Tibial nerve (tissue), 4 donors: ENCODE data around the gene NT5C1A. TPM values are rescaled to one million over a fixed set of nuclear protein-coding genes. Genes with fewer than 3 reads are reported as not detected.

Source experiments
- DNase-seq, 2 donors: peaks; one replicate each; pipeline ENCODE4 v3.0.0-alpha.2; 2019; ENCODE audit warnings: low spot score in 2 of 2
- H3K27ac ChIP-seq, 4 donors: fragments of 200-600 bp; sonication (generic) in 3 of 4; one replicate each; pipeline ENCODE4 v1.5.1; 2017 to 2019; ENCODE audit warnings: mild to moderate bottlenecking in 1 of 4
- H3K27me3 ChIP-seq, 2 donors: fragments of 200-600 bp; sonication (generic) in 1 of 2; one replicate each; pipeline versions ENCODE4 v1.5.1 to v1.6.0; 2017 to 2019
- H3K36me3 ChIP-seq, 3 donors: fragments of 200-600 bp; sonication (generic); one replicate each; pipeline ENCODE4 v1.5.1; 2018 to 2019
- H3K4me1 ChIP-seq, 4 donors: fragments of 200-600 bp; sonication (generic) in 3 of 4; one replicate each; pipeline ENCODE4 v1.5.1; 2017 to 2019
- H3K4me3 ChIP-seq, 4 donors: fragments of 200-600 bp; sonication (generic) in 3 of 4; one replicate each; pipeline ENCODE4 v1.5.1; 2017 to 2019; ENCODE audit warnings: mild to moderate bottlenecking in 1 of 4, moderate library complexity in 1 of 4
- H3K9me3 ChIP-seq, 4 donors: fragments of 200-600 bp; sonication (generic) in 3 of 4; one replicate each; pipeline ENCODE4 v1.5.1; 2017 to 2019
- CTCF ChIP-seq, 5 experiments: fragments of 200-600 bp in 3 of 5; fragments of 450-650 bp in 2 of 5; sonication (generic) in 3 of 5; IDR thresholded peaks; one replicate each; pipeline ENCODE4 v1.5.1; 2016 to 2019; ENCODE audit warnings: antibody characterized with exemption in 5 of 5, mild to moderate bottlenecking in 3 of 5, moderate library complexity in 2 of 5
- EP300 ChIP-seq, 2 donors: sonication (generic); formaldehyde crosslinking; IDR thresholded peaks; one replicate each; pipeline ENCODE4 v1.6.1; 2017; ENCODE audit warnings: antibody characterized with exemption in 2 of 2, mild to moderate bottlenecking in 1 of 2
- POLR2A ChIP-seq, 2 donors: fragments of 450-650 bp; IDR thresholded peaks; one replicate each; pipeline ENCODE4 v1.6.1; 2017; ENCODE audit warnings: antibody characterized with exemption in 2 of 2, mild to moderate bottlenecking in 2 of 2, moderate library complexity in 2 of 2
- WGBS, 2 donors: methylation state at CpG; one replicate each; pipeline ENCODE4 v1.1.5; 2018; 5-methylcytosine and 5-hydroxymethylcytosine counted together
- total RNA-seq, 4 donors: library from RNA; depleted of rRNA; stranded (reverse); fragments of >200 nt; gene quantifications; one replicate each; pipeline ENCODE4 v1.1.0, GENCODE V29; 2016

The NT5C1A gene
- total RNA-seq, 4 donors from 2014 or later, result 2.2 TPM; not detected in 3

DNA sequence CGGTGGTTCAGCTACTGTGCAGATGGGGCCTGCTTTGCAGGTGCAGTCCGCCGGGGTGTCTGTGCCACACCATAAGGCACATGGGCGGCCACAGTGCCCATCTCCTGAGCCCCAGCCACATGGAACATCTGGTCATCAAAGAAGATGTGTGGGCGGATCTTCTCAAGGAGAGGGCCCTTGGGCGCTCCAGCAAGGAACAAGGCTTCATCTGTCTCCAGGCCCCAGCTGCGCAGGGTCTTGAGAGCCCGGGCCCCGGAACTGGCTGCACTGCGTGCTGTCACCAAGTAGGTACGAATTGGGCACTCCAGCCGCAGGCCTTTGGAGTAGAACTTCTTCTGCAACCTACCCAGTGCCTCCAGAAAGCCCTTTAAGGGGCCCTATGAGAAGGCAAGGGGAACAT, 12.8 kb downstream of the NT5C1A start:
- no peaks in the 10 kb centered on the region for H3K27me3 ChIP-seq
- no peaks in the 10 kb centered on the region for H3K36me3 ChIP-seq
- 82 to 84% methylated on average over 12 of the region's 12 CpGs for WGBS, 2 donors
- no peak for DNase-seq
- no peak overlapping the region for H3K4me3 ChIP-seq
- H3K4me1 ChIP-seq, result peaks cover 0 to under 1% (median 0%) of the 10 kb centered on the region in 4 donors
- H3K9me3 ChIP-seq, result no peaks in the 10 kb centered on the region
- no peak overlapping the region for H3K27ac ChIP-seq
- TF ChIP-seq POLR2A (IDR thresholded peaks at IDR 0.05) (no peak), CTCF (IDR thresholded peaks at IDR 0.05) (no peak), EP300 (IDR thresholded peaks at IDR 0.05) (no peak)

DNA sequence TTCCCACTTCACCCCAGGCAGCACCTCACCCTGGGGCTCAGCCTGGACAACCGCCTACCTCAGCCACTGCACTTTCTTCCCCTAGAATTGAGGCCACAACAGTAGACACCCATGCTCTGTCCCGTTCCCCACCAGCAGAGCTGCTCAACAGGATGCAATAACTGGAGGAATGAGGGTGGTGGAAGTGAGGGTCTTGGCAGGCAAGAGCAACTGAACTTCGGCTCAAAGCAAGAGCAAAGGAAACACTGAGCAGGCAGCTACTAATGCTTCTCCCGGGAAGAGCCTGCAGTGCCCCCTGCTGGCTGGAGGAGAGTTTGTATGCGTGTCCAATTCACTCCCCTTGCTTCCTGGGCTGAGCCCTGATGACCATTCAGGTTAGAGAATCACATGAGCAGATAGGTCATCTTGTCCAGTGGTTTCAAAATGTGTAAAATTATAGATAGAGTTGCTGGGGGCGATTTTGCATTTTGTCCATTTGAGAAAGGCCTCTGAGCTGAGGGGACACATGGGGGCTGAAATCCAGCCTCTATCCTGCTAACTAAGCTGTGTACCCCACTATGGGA, 13.9 kb downstream of the NT5C1A start:
- WGBS, 2 donors, result 22 to 24% methylated on average over 6 of the region's 6 CpGs
- Histone ChIP-seq H3K27ac (no peak overlapping the region), H3K9me3 (no peaks in the 10 kb centered on the region), H3K4me1 (peaks cover 0 to 12% (median 3%) of the 10 kb centered on the region in 4 donors), H3K36me3 (no peaks in the 10 kb centered on the region), H3K4me3 (no peak overlapping the region), H3K27me3 (no peaks in the 10 kb centered on the region)
- TF ChIP-seq CTCF (IDR thresholded peaks at IDR 0.05), result peak; percentile 54 to 68 (median 57)
- TF ChIP-seq POLR2A (IDR thresholded peaks at IDR 0.05), result no peak
- no peak for TF ChIP-seq EP300 (IDR thresholded peaks at IDR 0.05)
- no peak for DNase-seq

DNA sequence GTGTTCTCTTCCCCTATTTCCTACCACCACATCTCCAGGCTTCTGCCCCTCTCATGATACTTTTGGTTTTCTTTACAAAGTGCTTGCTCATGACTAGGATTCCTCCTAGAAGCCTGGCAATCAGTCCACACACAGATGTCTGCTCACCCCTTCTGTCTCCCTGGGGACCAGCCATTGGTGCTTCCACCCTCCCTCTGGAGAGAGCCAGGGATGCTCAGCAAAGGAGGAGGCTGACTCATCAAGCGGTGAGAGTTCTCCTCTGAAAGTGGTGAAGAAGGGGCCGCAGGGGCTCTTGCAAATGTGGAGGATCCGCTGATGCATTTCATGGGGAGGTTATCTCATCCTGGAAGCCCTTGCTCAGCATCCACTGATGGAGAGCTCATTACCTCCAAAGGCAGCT, 14.5 kb downstream of the NT5C1A start:
- no peak for TF ChIP-seq CTCF (IDR thresholded peaks at IDR 0.05)
- no peak for TF ChIP-seq EP300 (IDR thresholded peaks at IDR 0.05)
- no peak for TF ChIP-seq POLR2A (IDR thresholded peaks at IDR 0.05)
- no peak overlapping the region for H3K4me3 ChIP-seq
- no peaks in the 10 kb centered on the region for H3K9me3 ChIP-seq
- no peak overlapping the region for H3K27ac ChIP-seq
- DNase-seq, result no peak
- no peaks in the 10 kb centered on the region for H3K27me3 ChIP-seq
- peaks cover 0 to 18% (median 3%) of the 10 kb centered on the region in 4 donors for H3K4me1 ChIP-seq
- no peaks in the 10 kb centered on the region for H3K36me3 ChIP-seq
- 84 to 86% methylated on average over 3 of the region's 3 CpGs for WGBS, 2 donors

DNA sequence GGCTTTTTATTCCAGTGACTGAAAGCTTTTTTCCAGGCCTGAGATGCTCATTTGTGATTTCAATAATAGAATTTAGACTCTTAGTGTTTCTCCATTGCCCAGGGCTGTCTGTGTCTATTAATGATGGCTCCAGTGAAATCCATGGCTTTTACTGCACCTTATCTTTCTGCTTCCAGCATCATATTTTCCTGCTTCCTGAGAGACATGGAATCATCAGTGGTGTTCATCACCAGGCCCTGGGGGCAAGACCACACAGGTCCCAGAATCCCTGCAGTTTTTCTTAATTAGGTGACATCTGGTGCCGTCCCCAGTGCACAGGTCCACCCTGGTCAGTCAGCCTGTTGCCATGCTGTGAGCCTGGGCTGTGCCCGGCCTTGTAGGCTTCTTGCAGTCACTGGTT, 15.5 kb downstream of the NT5C1A start:
- Histone ChIP-seq H3K4me1 (peaks cover 0 to 21% (median 3%) of the 10 kb centered on the region in 4 donors), H3K27me3 (no peaks in the 10 kb centered on the region), H3K4me3 (no peak overlapping the region), H3K36me3 (no peaks in the 10 kb centered on the region), H3K27ac (no peak overlapping the region), H3K9me3 (no peaks in the 10 kb centered on the region)
- 78 to 87% methylated on average over 2 of the region's 2 CpGs for WGBS, 2 donors
- DNase-seq, result no peak
- TF ChIP-seq POLR2A (IDR thresholded peaks at IDR 0.05) (no peak), EP300 (IDR thresholded peaks at IDR 0.05) (no peak), CTCF (IDR thresholded peaks at IDR 0.05) (no peak)

- Histone ChIP-seq H3K9me3 (no peaks in the 10 kb centered on the region), H3K27me3 (no peaks in the 10 kb centered on the region), H3K4me3 (no peak overlapping the region), H3K36me3 (no peaks in the 10 kb centered on the region), H3K27ac (no peak overlapping the region), H3K4me1 (peaks cover 0 to 21% (median 3%) of the 10 kb centered on the region in 4 donors)
- no peak for TF ChIP-seq POLR2A (IDR thresholded peaks at IDR 0.05)
- no peak for TF ChIP-seq CTCF (IDR thresholded peaks at IDR 0.05)
- no peak for TF ChIP-seq EP300 (IDR thresholded peaks at IDR 0.05)
- DNase-seq, result no peak
- WGBS, 2 donors, result 78 to 79% methylated on average over 5 of the region's 5 CpGs
Observed at GRCh38 chr1:39655578-39656268, 16.2 kb downstream of the NT5C1A start.
